ENCODE data around the gene CHST7. TPM values are rescaled to one million over a fixed set of nuclear protein-coding genes. Genes with fewer than 3 reads are reported as not detected.

The CHST7 gene
- total RNA-seq, 1 donor from 2014 or later = 54.6 TPM

DNA sequence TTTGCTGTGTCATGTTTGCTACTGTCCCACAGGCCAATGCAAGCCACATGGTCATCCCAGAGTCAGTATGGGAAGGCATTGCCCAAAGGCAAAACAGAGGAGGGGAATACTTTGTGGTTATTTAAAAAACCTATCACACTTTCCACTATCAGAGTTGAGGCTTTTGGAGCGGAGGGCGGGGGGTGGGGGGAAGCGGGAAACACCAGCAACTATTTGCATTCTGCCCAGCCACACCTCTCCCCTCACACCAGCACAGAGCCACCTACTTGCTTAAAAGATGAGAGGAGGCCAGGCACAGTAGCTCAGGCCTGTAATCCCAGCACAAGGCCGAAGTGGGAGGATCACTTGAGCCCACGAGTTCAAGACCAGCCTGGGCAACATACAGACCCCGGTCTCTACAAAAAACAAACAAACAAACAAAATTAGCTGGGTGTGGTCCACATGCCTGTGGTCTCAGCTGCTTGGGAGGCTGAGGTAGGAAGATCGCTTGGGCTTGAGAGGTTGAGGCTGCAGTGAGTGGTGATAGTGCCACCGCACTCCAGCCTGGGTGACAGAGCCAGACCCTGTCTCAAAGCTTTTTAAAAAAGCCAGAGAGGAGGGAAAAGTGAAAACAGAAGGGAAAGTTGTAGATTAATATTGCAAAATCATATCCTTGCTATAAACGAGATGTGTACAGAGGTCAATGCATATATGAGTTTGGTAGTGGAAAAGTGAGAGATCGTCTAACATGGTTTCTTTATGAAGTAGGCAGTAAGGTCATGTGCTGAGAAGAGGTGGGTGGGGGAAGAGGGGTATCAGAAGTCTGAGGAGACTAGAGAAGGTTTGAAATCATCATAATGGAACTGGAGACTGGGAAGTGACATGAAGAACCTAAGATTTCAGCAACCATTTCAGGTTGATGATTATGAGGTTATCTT lies 1.9 kb upstream of the CHST7 start:
- TF ChIP-seq, protein P1, sequence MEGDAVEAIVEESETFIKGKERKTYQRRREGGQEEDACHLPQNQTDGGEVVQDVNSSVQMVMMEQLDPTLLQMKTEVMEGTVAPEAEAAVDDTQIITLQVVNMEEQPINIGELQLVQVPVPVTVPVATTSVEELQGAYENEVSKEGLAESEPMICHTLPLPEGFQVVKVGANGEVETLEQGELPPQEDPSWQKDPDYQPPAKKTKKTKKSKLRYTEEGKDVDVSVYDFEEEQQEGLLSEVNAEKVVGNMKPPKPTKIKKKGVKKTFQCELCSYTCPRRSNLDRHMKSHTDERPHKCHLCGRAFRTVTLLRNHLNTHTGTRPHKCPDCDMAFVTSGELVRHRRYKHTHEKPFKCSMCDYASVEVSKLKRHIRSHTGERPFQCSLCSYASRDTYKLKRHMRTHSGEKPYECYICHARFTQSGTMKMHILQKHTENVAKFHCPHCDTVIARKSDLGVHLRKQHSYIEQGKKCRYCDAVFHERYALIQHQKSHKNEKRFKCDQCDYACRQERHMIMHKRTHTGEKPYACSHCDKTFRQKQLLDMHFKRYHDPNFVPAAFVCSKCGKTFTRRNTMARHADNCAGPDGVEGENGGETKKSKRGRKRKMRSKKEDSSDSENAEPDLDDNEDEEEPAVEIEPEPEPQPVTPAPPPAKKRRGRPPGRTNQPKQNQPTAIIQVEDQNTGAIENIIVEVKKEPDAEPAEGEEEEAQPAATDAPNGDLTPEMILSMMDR (IDR thresholded peaks at IDR 0.05; ENCODE audit: unreplicated experiment) = no peak
- no peaks in the 10 kb centered on the region for H3K9me3 Mint-ChIP-seq (ENCODE audit: unreplicated experiment)
- peaks cover 6% of the 10 kb centered on the region for H3K27me3 Mint-ChIP-seq (ENCODE audit: unreplicated experiment)
- DNase-seq (ENCODE audit: low spot score) = no peak
- H3K4me1 Mint-ChIP-seq (ENCODE audit: unreplicated experiment) = peaks cover 20% of the 10 kb centered on the region
- no peak overlapping the region for H3K27ac Mint-ChIP-seq (ENCODE audit: unreplicated experiment)
- H3K4me3 Mint-ChIP-seq (ENCODE audit: unreplicated experiment) = peak overlapping the region; percentile 82
- peaks cover 4% of the 10 kb centered on the region for H3K36me3 Mint-ChIP-seq (ENCODE audit: low read depth, unreplicated experiment)

DNA sequence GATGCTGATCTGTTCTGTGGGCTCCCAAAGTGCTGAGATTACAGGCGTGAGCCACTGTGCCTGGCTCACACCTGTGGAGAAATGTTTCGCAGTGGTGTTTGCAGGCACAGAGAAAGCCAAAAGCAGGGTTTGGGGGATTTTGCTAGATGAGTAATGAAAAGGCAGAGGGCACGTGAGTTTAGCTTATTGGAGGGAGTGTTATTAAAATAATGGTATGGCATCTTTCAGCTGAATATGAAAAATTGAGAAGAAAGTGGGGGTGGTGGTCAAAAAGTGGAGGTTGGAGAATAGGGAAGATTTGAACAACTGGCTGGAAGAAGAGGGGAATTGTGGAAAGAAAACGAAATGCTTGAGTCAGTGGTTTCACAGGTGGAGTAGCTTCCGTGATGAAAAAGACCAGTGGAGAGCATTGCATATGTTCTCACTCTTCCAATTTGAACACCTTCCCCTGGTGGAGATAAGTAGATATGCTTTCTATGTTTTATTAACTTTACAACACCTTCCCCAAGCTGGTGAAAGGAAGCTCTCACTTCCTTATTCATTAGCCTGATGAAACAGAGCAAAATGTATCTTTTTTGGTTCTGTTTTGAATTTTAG lies 1.1 kb upstream of the CHST7 start:
- Mint-ChIP-seq H3K9me3 (ENCODE audit: unreplicated experiment) (no peaks in the 10 kb centered on the region), H3K4me3 (ENCODE audit: unreplicated experiment) (peak overlapping the region; percentile 82), H3K27ac (ENCODE audit: unreplicated experiment) (peak overlapping the region; percentile 64), H3K27me3 (ENCODE audit: unreplicated experiment) (peaks cover 6% of the 10 kb centered on the region), H3K36me3 (ENCODE audit: low read depth, unreplicated experiment) (peaks cover 4% of the 10 kb centered on the region), H3K4me1 (ENCODE audit: unreplicated experiment) (peaks cover 25% of the 10 kb centered on the region)
- TF ChIP-seq, protein P1 (IDR thresholded peaks at IDR 0.05; ENCODE audit: unreplicated experiment) = no peak
- DNase-seq (ENCODE audit: low spot score) = no peak

DNA sequence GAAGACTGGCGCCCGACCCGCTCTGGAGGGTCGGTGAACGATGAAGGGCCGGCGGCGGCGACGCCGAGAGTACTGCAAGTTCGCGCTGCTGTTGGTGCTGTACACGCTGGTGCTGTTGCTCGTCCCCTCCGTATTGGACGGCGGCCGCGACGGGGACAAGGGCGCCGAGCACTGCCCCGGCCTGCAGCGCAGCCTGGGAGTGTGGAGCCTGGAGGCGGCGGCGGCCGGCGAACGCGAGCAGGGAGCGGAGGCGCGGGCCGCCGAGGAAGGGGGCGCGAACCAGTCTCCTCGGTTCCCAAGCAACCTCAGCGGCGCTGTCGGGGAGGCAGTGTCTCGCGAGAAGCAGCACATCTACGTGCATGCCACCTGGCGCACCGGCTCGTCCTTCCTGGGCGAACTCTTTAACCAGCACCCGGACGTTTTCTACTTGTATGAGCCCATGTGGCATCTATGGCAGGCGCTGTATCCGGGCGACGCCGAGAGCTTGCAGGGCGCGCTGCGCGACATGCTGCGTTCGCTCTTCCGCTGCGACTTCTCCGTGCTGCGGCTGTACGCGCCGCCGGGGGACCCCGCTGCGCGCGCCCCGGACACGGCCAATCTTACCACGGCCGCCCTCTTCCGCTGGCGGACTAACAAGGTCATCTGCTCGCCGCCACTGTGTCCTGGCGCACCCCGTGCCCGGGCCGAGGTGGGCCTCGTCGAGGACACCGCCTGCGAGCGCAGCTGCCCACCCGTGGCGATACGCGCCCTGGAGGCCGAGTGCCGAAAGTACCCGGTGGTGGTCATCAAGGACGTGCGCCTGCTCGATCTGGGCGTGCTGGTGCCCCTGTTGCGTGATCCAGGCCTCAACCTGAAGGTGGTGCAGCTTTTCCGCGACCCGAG lies 568 bp downstream of the CHST7 start:
- DNase-seq (ENCODE audit: low spot score) = peak; percentile 47
- Mint-ChIP-seq H3K4me1 (ENCODE audit: unreplicated experiment) (peaks cover 26% of the 10 kb centered on the region), H3K36me3 (ENCODE audit: low read depth, unreplicated experiment) (peaks cover 4% of the 10 kb centered on the region), H3K27me3 (ENCODE audit: unreplicated experiment) (peaks cover 6% of the 10 kb centered on the region), H3K27ac (ENCODE audit: unreplicated experiment) (no peak overlapping the region), H3K4me3 (ENCODE audit: unreplicated experiment) (peak overlapping the region; percentile 84), H3K9me3 (ENCODE audit: unreplicated experiment) (no peaks in the 10 kb centered on the region)
- TF ChIP-seq, protein P1 (IDR thresholded peaks at IDR 0.05; ENCODE audit: unreplicated experiment) = no peak

DNA sequence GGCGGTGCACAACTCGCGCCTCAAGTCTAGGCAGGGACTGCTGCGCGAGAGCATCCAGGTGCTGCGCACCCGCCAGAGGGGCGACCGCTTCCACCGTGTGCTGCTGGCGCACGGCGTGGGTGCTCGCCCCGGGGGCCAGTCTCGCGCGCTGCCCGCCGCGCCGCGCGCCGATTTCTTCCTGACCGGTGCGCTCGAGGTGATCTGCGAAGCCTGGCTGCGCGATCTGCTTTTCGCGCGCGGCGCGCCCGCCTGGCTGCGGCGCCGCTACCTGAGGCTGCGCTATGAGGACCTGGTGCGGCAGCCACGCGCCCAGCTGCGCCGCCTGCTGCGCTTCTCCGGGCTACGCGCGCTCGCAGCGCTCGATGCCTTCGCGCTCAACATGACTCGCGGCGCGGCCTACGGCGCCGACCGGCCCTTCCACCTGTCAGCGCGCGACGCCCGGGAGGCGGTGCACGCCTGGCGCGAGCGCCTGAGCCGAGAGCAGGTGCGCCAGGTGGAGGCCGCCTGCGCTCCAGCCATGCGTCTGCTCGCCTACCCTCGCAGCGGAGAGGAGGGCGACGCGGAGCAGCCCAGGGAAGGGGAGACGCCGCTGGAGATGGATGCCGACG lies 1.3 kb downstream of the CHST7 start:
- peak overlapping the region; percentile 84 for H3K4me3 Mint-ChIP-seq (ENCODE audit: unreplicated experiment)
- peaks cover 9% of the 10 kb centered on the region for H3K36me3 Mint-ChIP-seq (ENCODE audit: low read depth, unreplicated experiment)
- peaks cover 6% of the 10 kb centered on the region for H3K27me3 Mint-ChIP-seq (ENCODE audit: unreplicated experiment)
- no peak overlapping the region for H3K27ac Mint-ChIP-seq (ENCODE audit: unreplicated experiment)
- peaks cover 31% of the 10 kb centered on the region for H3K4me1 Mint-ChIP-seq (ENCODE audit: unreplicated experiment)
- TF ChIP-seq, protein P1 (IDR thresholded peaks at IDR 0.05; ENCODE audit: unreplicated experiment) = no peak
- peak; percentile 5 for DNase-seq (ENCODE audit: low spot score)
- H3K9me3 Mint-ChIP-seq (ENCODE audit: unreplicated experiment) = no peaks in the 10 kb centered on the region
